GM12801 (cell line): ENCODE measurements around the gene TMEM161A.

Experiments used
- CTCF ChIP-seq: IDR thresholded peaks from one replicate; pipeline ENCODE4 v1.5.1; 2011; ENCODE audit warnings: control low read depth; ENCODE audit not compliant: insufficient read length; ENCODE audit errors: extremely low read depth

Gene TMEM161A

DNA sequence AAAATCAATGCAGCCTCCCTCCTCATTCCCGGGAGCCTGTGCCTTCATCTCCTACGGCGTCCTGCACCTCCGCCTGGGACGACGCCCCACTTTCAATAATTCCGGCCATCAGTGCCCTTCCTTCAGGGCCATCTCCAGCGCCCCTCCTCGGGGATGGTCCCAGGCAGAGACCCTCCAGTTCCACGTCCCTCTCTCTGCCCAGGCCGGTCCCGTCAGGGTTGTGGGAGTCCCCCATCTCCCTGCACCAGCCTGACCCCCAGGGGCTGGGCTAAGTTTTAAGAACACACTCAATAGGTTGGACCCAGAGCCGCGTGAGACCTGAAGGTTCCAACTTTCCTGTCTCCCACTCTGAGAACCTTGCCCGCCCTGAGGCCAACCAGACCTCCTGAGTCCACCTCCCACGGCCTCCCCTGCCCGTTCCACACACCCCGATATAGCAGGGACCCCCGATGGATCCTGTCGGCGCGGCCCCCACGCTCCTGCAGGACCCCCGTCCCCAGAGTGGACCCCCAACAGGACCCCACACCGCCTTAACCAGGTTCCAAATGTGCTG, 646 bp downstream of the TMEM161A start:
- TF ChIP-seq CTCF = no peak

DNA sequence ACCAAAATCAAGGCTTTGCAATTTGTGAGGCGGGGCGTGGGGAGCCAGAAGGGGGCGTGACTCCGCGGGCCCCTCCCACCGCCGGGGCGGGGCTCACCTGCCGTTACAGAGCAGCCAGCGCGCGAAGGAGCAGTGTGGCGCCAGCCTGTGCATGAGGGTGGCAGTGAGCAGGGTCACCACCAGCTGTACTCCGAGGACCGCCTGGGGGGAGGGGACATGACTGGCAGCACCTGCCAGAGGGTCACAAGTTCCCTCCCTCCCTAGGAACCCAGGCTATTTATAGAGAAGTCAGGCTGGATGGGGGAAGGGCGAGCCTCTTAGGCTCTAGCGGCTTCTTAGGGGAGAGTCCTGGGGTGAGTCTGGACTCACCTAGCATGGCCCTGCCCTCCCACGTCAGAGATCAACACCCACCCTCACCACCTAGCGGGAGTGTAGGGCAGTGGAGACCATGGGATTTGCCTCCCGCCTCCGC, 3.6 kb downstream of the TMEM161A start:
- TF ChIP-seq CTCF = no peak

DNA sequence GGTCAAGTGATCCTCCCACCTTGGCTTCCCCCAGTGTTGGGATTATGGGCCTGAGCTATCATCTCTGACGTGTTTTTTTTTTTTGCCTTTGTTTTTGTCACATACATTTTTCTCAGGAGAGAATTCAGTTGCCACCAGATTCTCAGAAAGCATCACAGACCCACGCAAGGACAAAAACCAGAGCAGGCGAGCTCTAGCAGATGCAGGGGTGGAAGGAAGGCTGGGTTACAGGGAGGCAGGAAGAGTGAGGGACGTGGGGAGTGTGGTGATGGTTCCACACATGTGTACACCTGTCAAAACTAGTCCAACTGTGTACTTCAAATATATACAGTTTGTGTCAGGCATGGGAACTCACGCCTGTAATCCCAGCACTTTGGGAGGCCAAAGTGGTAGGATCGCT, 4.3 kb downstream of the TMEM161A start:
- TF ChIP-seq CTCF = no peak

DNA sequence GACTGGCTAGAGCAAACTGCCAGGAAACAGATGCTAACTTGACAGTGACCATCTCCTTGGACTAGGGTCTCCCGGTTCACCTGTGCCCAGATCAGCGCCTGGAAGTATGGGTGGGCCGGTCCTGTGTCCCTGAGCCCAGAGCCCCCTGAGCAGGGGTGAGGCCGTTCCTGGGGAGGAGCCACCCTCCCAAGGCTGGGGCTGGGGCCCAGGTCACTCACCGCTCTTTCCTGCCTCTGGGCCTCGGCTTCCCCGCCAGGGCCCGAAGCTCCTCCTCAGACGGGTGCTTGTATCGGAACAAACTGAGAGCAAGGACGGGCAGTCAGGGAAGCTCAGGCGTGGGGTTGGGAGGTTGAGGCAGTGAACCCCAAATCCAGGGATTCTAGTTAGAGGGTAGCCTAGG, 5.4 kb downstream of the TMEM161A start:
- TF ChIP-seq CTCF = no peak

DNA sequence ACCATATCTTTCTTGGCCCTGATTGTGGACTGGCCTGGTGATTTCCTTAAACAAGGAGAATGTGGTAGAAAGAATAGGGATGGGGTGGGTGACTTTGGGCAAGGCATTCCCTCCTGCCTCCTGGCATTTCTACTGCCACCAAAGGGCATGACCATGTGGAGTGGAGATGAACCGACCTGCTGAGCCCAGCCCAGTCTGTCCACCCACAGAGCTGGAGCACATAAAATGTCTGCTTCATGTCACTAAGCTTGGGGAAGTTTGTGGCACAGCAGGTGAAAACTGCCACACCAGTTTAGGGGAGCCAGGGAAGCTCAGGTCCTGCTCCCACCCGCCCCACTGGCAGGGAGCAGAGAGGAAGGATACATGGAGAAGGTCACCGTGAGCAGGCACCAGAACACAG, 6.3 kb downstream of the TMEM161A start:
- TF ChIP-seq CTCF = no peak

GRCh38 chr19:19126102-19126501, 12.2 kb downstream of the TMEM161A start:
- no peak for TF ChIP-seq CTCF

DNA sequence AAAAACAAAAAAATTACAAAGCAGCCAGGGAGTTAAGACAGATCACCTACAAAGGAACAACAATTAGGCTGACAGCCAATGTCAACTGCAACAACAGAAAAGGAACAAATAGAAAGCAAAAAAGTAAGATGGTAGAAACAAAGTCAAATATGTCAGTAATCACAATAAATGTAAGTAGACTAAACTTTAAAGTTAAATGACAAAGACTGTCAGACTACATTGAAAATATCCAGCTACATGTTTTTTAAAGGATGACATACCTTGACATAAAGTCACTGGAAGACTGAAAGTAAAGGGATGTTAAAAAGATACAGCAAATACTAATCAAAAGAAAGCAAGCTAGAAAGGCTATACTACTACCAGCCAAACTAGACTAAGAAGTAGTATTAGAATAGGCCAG, 14.9 kb downstream of the TMEM161A start:
- no peak for TF ChIP-seq CTCF
